Gastrocnemius medialis (tissue), 4 donors: ENCODE results near the gene ARHGAP8.

Experiments used
- POLR2A ChIP-seq, 2 donors: fragments of 450-650 bp; IDR thresholded peaks; one replicate each; pipeline ENCODE4 v1.6.1; 2017; ENCODE audit warnings: antibody characterized with exemption in 2 of 2, mild to moderate bottlenecking in 2 of 2, moderate library complexity in 2 of 2
- TF ChIP-seq, protein P1 (sequence below), 5 experiments: fragments of 450-650 bp in 3 of 5; fragments of 200-600 bp in 2 of 5; sonication (generic) in 2 of 5; IDR thresholded peaks in 4 of 5; conservative IDR thresholded peaks in 1 of 5; 1 replicate in 4 of 5; 2 replicates in 1 of 5; pipeline ENCODE4 v1.5.1; 2016 to 2019; ENCODE audit warnings: antibody characterized with exemption in 5 of 5, mild to moderate bottlenecking in 3 of 5, moderate library complexity in 3 of 5

DNA sequence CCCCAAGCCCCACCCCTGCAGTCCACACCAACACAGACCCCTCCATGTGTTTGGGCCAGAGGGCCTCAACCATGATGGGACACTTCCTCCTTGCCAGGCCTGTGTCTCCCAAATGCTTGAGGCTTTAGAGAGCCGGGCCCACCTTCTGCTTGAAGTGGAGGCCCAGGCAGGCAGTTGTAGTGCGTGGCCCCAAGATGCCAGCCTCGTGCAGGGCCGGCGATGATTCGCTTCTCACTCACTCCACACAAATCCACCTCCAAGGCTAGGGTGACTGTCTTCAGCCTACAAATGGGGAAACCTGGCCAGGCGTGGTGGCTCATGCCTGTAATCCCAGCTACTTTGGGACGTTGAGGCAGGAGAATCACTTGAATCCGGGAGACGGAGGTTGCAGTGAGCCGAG lies 44.6 kb upstream of the ARHGAP8 start:
- TF ChIP-seq, protein P1, sequence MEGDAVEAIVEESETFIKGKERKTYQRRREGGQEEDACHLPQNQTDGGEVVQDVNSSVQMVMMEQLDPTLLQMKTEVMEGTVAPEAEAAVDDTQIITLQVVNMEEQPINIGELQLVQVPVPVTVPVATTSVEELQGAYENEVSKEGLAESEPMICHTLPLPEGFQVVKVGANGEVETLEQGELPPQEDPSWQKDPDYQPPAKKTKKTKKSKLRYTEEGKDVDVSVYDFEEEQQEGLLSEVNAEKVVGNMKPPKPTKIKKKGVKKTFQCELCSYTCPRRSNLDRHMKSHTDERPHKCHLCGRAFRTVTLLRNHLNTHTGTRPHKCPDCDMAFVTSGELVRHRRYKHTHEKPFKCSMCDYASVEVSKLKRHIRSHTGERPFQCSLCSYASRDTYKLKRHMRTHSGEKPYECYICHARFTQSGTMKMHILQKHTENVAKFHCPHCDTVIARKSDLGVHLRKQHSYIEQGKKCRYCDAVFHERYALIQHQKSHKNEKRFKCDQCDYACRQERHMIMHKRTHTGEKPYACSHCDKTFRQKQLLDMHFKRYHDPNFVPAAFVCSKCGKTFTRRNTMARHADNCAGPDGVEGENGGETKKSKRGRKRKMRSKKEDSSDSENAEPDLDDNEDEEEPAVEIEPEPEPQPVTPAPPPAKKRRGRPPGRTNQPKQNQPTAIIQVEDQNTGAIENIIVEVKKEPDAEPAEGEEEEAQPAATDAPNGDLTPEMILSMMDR (IDR thresholded peaks at IDR 0.05 in 4 of 5, conservative IDR thresholded peaks at IDR 0.05 in 1 of 5), result no peak
- no peak for TF ChIP-seq POLR2A (IDR thresholded peaks at IDR 0.05)
